DMS79 treated with DMSO at 0.1 percent for 48 hours (cell line): Measurements from ENCODE around the gene BCKDK.

ENCODE experiments used
- DNase-seq: peaks from one replicate; lab custom pipeline; 2025; lab: John Stamatoyannopoulos, UW

BCKDK gene

DNA sequence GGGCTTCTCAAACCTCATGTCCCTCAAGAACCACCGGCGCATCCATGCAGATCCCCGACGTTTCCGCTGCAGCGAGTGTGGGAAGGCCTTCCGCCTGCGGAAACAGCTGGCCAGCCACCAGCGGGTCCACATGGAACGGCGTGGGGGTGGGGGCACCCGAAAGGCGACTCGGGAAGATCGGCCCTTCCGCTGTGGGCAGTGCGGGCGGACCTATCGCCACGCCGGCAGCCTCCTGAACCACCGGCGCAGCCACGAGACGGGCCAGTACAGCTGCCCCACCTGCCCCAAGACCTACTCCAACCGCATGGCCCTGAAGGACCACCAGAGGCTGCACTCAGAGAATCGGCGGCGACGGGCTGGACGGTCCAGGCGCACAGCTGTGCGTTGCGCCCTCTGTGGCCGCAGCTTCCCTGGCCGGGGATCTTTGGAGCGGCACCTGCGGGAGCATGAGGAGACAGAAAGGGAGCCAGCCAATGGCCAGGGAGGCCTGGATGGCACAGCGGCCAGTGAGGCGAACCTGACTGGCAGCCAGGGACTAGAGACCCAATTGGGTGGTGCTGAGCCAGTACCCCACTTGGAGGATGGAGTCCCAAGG, 28.1 kb upstream of the BCKDK start:
- no peak for DNase-seq

DNA sequence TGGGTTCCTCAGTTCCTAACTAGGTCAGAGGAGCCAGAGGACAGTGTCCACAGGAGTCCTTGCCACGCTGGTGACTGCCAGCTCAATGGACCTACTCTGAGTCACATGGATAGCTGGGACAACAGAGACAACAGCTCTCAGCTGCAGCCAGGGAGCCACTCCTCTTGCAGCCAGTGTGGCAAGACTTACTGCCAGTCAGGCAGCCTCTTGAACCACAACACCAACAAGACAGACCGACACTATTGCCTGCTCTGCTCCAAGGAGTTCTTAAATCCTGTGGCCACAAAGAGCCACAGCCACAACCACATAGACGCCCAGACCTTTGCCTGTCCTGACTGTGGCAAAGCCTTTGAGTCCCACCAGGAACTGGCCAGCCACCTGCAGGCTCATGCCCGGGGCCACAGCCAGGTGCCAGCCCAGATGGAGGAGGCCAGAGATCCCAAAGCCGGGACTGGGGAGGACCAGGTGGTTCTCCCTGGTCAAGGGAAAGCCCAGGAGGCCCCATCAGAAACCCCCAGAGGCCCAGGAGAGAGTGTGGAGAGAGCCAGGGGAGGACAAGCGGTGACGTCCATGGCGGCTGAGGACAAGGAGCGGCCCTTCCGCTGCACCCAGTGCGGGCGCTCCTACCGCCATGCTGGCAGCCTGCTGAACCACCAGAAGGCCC, 27.3 kb upstream of the BCKDK start:
- no peak for DNase-seq

DNA sequence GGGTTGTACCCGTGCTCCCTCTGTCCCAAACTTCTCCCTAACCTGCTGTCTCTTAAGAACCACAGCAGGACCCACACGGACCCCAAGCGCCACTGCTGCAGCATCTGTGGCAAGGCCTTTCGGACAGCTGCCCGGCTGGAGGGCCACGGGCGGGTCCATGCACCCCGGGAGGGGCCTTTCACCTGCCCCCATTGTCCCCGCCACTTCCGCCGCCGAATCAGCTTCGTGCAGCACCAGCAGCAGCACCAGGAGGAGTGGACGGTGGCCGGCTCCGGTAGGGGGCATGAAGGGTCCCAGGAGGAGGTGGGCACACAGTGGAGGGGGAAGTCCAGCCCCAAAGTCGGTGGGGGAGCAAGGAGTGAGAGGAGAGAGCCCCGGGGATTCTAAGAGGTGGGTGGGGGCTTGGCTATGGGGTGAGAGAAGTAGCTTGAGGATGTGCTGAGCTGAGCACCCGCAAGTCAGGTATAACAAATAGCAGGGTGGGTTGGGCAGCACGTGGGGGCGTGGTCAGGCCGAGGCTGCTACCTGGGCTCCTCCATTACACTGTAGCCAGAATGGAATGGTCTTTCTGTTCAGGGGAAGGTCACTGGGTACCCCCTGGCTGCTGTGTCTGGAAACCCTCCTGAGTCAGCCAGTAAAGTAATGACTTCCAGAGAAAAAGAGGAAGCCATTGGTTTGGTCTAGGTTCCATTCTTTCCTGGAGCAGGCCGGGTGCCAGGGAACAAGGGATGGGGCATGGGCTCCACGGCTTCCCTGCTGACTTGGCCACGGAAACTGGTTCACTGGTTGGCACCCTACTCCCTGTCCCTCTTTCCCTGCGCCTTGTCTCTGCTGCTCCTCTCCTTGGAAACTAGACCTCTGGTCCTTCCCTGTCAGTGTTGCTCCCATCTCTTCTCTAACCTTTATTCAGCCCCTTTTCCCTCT, 26.5 kb upstream of the BCKDK start:
- no peak for DNase-seq

DNA sequence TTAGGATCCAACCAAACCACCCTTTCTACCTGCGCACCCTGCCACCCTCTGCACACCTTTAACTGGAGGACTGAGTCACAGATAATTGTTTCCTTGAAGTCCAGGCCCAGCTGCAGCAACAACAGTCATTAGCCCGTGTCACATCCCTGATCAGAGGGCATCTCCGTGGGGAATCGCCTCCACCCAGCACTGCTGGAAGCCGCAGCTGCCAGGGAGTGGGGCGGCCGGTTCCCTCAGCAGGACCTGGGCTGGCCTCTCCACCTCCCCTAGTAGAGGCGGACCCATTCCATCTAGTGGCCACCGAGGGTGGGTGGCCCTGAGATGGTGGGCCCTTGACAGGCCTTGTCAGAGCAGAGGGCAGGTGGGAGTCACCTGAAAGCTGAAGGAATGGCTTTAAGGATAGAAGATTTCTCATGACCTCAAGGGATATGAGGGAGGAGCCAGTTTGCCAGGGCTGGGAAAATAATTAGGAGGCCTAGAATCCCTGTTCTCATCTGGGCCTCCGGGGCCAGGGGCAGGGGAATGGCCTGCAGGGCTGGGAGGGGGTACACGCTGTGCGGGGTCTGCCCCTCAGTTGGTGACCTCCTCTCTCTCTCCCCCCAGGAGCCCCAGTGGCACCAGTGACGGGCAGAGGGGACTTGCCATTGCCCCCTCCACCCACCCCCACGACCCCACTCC, 25.7 kb upstream of the BCKDK start:
- no peak for DNase-seq

DNA sequence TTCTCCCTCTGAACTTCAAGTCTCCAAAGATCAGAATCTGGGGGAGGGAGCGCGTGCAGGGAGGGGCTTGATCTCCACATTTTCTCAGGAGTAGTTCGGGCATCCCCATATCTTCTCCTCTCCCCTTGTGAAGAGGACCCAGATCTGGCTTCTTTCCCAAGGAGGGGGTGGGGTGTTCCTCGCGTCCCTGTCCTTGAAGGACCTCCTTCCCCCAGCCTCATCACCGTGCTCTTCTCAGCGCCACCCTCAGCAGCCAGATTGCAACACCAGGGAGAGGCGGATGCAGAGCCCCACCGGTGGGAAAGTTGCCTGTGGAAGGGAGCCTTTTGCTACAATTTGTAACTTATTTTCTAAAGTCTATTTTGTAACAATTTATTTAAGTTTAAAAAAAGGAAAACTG, 25.1 kb upstream of the BCKDK start:
- no peak for DNase-seq

DNA sequence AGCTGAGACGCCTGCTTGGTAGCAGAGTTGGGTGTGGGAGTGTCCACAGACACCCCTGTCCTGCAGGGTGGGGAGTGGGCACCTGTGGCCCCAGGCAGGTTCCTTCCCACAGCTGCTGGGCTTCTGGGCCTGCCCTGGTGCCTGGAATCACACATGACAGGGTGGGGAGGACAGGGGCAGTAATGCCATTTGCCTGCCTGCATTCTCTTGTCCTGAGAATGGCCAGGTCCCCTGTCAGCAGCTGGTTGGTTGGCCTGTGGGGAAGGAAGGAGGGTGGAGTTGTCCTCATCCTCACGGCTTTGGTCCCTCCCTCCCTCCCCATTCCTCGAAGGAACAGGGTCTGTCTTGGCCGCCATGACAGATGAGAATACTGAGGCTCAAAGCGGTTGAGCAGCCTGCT, 24.6 kb upstream of the BCKDK start:
- no peak for DNase-seq

DNA sequence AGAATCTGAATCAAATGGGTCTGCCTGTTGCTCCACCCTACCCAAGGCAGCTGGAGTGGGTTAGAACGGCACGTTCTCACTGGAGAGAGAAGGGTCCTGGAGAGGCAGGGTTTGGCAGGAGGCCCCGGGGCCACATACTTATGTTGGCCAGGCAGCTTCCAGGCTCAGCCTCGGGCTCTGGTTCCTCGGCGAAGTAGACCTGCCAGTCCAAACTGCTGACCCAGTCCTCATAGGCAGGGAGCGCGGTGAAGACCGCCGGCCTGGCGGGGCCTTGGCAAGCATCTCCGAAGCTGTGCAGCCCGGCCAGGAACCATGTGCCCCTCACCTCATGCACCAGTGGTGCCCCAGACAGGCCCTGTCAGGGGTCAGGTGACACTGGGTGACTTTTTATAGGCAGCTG, 24.2 kb upstream of the BCKDK start:
- DNase-seq = no peak

DNA sequence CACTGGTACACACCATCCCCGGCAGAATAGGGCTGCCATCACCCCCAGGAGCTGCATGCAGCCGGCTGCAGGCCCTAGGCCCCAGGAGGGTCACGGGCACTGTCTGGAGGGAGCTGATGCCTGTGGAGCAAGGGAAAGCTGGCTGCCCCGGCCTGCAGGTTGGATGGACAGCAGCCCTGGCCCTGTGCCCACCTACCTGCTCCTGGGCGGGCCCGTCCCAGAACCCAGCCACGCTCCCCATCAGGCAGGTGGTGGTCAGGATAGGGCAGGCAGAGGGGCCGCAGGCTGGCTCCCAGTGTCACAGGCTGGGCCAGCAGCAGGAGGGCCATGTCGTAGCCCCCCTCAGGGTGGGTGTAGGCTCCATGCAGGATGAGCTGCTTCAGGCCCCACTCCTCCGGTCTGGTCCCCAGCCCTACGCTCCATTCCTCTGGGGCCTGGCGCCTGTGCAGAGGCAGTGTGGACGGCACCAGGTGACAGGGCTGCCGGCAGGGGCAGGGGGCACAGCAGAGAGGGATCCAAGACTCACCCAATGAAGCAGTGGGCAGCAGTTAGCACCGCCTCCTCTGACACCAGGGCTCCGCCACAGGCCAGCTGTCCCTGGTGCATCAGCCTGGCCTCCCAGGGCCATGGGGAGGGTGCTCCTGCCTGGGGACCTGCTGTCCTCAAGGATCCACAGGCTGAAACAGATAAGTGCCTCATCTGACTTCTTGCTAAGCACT, 23.4 kb upstream of the BCKDK start:
- no peak for DNase-seq

DNA sequence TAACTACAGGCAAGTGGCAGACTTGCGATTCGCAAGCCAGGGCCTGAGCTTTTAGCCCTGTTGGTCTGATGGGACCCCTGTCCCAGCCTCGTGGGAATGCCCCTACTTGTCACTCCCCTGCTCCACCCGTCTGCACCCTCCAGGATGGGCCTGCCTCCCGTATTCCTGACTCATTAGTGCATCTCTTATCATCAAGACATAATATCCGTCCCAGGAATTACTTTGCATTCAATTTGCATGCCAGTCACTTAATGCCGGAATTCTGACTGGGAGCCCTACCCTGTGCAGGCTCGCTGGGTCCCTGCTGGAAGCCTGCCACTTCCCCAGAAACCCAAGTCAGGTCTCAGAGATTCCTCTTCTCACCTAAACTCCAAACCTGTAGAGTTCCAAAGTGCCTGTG, 22.8 kb upstream of the BCKDK start:
- no peak for DNase-seq

DNA sequence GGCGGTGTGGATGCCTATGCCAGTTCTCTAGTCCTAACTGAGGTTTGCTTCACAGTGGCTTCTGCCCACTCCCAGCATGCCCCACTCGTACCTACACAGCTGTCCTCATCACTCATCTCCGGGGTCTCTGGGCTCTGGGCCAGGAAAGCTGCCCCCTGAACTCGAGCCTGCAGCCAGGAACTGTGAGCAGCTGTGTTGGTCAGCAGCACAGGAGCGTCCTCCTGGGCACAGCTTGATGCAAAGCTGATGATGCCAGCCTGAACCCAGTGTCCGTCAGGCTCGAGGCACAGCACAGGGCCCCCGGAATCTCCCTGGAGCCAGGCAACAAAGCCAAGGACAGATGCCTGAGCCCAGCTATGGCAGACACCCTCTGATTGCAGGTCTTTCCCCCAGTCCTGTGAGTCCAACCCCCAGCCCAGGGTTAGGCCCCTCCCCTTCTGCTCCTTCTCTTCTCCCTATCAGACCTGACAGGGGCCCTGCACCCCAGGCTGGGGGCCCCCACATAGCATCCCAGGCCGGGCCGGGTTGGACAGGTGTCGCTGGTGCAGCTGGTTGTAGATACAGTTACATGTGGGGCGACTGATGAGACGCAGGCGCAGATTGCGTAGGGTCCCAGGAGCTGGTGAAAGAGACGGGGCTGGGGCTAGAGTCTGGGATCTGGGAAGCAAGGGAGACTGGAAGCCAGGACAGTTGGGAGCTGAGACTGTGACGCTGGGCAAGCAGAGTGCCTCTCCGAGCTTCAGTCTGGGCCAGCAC, 22.1 kb upstream of the BCKDK start:
- DNase-seq = no peak

DNA sequence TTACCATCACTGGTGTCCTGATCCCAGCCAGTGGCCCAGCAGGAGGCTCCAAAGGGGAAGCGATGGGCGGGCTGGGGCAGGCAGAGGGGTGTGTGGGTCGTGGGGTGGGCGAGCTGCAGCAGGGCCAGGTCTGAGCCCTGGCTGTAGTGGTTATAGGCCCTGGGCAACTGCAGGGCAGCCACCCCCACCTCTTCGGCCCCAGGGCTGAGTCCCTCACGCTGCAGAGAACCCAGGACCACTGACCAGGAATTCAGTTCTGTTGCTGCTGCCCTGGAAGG, 21.6 kb upstream of the BCKDK start:
- no peak for DNase-seq

DNA sequence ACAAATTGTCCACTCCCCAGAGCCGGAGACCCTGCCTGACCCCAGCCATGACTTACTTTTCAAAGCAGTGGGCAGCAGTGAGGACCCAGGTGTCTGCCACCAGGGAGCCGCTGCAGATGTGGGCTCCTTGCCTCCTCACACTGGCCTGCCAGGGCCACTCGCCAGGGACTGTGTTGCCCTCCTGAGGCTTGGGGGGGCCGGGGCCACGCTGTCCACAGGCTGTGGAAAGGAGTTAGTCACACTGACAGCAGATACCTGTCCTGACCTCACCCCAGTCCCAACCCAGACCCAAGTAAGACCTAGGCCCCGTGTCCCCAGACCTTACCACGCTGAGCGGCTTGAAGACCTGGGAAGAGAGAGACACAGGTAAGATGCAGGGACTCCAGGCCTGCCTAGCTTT, 20.7 kb upstream of the BCKDK start:
- DNase-seq = no peak

DNA sequence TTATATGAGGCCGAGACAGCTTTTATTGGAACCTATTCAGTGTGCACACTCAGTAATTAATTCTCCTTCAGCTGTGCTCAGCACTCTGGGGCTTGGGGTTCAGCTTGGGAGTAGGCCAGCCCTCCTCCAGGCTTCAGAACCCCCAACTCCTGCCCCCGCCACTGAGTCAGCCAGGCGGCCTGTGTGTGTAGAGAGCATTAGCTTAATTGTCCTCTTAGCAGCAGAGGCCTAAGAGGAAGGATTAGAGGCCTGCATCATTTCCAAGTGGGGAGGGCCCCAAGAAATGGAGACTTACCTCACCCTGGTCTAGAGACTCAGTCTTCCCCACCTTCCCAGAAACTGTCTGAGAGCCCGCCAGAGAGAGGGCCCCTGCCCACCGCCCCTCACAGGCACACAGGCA, 20.2 kb upstream of the BCKDK start:
- no peak for DNase-seq

DNA sequence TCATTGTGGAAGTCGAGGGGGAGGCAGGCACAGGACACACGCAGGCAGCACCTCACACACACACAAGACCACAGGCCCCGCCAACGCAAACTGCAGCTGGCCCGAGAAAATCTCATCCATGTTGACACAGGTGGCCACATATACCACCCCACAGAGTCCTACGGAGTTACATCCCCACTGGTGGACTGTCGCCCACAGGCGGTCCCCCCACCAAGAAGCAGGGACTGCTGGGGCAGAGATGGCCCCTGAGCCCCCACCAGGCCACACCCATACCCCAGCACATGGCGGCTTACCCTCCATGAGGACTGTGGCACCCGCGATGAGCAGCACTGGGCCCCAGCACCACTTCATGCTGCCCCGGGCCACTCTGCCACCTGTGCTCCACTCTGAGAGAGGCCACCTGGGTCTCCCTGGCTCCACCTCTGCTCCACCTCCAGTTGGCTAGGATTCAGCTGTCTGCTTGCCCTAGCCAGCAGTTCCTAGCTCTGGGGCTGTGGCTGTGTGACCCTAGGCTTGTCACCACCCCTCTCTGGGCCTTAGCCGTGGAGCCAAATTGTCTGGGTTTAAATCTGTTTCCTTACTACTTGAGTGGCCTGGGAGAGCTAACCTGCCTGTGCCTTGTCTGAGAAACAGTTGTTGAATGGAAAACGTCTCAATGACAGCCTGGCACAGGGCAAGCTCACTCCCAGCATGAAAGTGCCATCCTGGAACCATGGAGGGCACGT, 19.6 kb upstream of the BCKDK start, which contains the start of gene PRSS53:
Gene PRSS53 (minus strand): TSS at position 485 of the 725 bp plus-strand sequence. CDS start 134 bp downstream, at position 351.
- no peak for DNase-seq

DNA sequence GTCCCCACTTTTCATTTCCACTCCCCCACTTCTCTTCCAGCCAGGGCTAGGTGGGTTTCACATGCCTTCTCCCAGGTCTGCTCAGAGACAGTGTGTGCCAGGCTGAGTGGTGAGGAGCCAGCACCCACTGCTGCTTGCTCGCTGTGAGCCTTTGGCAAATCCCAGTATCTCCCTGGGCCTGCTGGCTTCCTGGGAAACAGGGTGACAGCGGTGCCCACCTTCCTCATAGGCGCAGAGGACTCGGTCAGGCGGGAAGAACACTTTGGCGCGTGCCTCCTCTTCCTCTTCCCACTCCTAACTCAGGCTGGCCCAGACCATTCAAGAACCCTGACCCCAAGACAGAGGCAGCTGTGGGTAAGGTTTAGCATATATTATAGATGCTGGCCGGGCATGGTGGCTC, 19.0 kb upstream of the BCKDK start:
- no peak for DNase-seq

DNA sequence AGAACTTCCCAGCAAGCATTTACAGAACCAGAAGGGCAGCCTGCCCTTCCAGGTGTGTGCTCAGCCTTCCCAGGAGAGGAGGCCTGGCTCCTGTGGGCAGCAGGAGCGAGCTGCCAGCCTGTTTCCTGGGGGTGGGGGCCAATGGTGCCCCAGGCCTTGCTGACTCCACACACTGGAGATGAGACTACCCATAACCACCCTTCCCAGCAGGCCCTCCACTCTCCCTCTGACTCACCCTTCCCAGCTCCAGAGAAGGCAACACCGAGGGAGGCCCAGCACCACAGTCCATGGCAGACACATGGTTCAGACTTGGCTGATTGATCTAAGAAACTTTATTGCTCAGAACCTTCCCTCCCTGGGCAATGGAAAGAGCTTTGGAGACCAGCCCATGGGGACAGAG, 17.6 kb upstream of the BCKDK start:
- no peak for DNase-seq

DNA sequence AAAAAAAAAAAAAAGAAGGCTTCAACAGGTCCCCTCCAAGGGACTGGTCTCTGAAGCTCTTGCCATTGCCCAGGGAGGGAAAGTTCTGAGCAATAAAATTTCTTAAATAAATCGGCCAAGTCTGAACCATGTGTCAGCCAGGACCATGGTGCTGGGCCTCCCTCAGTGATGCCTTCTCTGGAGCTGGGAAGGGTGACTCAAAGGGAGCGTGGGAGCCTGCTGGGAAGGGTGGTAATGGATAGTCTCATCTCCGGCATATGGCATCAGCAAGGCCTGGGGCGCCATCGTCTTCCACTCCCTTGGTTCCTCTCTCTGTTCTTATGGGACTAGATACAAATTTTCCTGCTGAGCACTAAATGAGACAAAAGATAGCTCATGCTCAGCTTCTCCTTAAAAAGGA, 15.9 kb upstream of the BCKDK start:
- no peak for DNase-seq

DNA sequence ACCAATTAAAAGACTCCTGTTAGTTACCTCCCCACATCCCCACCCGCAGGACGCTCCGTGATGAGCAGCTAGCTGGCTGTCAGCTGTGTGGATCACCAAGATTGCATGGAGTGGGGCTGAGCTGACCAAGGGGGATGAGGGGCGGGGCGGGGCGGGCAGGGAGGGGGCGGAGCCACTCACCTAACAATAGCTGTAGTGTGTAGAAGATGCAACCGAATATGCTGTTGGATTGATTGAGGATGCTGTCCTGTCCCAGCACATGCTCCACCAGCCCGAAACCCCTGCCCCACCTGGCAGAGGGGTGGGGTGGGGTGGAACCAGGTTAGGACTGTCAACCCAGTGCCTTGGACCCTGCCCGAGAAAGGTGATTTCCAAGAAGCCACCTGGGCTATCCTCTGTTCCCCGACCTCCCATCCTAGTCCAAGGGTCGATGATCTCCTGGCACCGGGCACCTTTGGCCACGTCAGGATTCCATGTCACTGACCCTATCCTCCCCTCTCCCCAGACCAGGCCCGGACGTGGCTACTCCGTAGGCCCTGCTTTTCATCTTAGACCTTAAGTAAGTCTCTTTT, 15.0 kb upstream of the BCKDK start:
- DNase-seq = peak; percentile 27

DNA sequence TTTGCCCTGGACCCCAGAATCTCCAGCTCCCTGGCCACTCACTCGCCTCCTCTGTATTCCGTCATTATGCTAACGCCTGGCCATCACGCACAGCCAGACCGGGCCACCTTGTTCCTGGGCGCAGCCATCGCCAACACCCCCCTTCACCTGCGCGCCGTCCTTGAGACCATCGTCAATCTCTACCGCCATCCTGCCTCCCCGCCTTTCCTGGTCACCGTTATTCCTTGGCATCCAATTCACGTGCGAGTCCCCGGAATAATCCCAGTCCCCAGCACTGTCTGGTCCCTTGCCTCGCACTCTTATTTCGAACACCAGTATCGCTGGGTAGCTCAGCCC, 14.1 kb upstream of the BCKDK start:
- DNase-seq = peak; percentile 31

DNA sequence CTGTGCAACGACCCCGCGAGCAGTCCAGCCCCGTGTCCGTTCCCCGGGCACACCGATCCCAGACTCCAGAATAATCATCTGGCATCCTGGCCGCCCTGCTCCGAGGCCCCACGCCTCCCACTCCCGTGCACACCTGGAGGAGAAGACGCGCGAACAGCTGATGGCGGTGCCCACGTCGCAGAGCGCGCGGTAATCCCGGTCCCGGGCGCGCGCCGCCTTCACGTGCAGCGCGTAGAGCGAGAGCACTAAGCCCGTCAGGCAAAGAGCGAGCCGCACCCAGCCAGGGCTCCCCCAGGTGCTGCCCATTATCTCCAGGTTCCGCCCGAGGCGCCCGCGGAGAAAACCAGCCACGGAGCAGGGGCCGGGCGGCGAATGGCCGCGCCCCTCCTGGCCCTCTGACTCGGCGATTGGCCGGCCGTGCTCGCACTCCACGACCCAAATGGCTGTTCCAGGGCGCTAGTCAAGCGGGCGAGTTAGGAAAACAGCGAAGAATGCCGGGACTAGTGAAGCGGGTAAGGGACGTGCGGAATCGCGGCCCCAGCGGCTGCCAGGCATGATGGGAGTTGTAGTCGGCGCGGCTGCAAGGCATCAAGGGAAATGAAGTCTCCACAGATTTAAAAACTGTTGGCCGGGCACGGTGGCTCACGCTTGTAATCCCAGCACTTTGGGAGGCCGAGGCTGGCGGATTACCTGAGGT, 13.6 kb upstream of the BCKDK start, which contains the start of gene VKORC1:
Gene VKORC1 (minus strand): TSS at position 374 of the 697 bp plus-strand sequence. CDS start 68 bp downstream, at position 306.
- DNase-seq = peak; percentile 96
